ENCODE measurements around the gene ANK3.

GRCh38 chr10:60209874-60210570 lies 179.7 kb downstream of the ANK3 start:
- no peak for TF ChIP-seq POLR2AphosphoS5 (IDR thresholded peaks at IDR 0.05)
- TF ChIP-seq, protein P1, sequence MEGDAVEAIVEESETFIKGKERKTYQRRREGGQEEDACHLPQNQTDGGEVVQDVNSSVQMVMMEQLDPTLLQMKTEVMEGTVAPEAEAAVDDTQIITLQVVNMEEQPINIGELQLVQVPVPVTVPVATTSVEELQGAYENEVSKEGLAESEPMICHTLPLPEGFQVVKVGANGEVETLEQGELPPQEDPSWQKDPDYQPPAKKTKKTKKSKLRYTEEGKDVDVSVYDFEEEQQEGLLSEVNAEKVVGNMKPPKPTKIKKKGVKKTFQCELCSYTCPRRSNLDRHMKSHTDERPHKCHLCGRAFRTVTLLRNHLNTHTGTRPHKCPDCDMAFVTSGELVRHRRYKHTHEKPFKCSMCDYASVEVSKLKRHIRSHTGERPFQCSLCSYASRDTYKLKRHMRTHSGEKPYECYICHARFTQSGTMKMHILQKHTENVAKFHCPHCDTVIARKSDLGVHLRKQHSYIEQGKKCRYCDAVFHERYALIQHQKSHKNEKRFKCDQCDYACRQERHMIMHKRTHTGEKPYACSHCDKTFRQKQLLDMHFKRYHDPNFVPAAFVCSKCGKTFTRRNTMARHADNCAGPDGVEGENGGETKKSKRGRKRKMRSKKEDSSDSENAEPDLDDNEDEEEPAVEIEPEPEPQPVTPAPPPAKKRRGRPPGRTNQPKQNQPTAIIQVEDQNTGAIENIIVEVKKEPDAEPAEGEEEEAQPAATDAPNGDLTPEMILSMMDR (IDR thresholded peaks at IDR 0.05 in 8 of 11, conservative IDR thresholded peaks at IDR 0.05 in 3 of 11), result no peak

Data from spleen (tissue), 7 donors.